Nephron progenitor cell (in vitro differentiated cells): ENCODE data around the gene PLEKHA5.
A peak's percentile ranks its signal among the peaks of the same experiment; 100 is the strongest.

Source experiments
- DNase-seq: peaks from one replicate; pipeline ENCODE4 v3.0.0; 2021
- H3K27ac Mint-ChIP-seq: 2 replicates; pipeline ENCODE4 v1.8.0; 2021; ENCODE audit warnings: mild to moderate bottlenecking, moderate library complexity, mixed read lengths
- H3K27me3 Mint-ChIP-seq: 2 replicates; pipeline ENCODE4 v1.8.0; 2021; ENCODE audit warnings: mild to moderate bottlenecking, low read depth, mixed read lengths; ENCODE audit not compliant: poor library complexity
- H3K36me3 Mint-ChIP-seq: 2 replicates; pipeline ENCODE4 v1.8.0; 2021; ENCODE audit warnings: low read depth, mixed read lengths
- H3K4me1 Mint-ChIP-seq: 2 replicates; pipeline ENCODE4 v1.8.0; 2021; ENCODE audit warnings: mixed read lengths
- H3K4me3 Mint-ChIP-seq: 2 replicates; pipeline ENCODE4 v1.8.0; 2021; ENCODE audit warnings: mild to moderate bottlenecking, moderate library complexity, mixed read lengths
- H3K9me3 Mint-ChIP-seq: 2 replicates; pipeline ENCODE4 v1.8.0; 2021; ENCODE audit warnings: mild to moderate bottlenecking, moderate library complexity, mixed read lengths
- TF ChIP-seq, protein P1 (sequence below): fragments of 200-600 bp; sonication (generic); IDR thresholded peaks from 2 replicates; pipeline ENCODE4 v1.5.0; 2021; ENCODE audit warnings: antibody characterized with exemption

The PLEKHA5 gene

DNA sequence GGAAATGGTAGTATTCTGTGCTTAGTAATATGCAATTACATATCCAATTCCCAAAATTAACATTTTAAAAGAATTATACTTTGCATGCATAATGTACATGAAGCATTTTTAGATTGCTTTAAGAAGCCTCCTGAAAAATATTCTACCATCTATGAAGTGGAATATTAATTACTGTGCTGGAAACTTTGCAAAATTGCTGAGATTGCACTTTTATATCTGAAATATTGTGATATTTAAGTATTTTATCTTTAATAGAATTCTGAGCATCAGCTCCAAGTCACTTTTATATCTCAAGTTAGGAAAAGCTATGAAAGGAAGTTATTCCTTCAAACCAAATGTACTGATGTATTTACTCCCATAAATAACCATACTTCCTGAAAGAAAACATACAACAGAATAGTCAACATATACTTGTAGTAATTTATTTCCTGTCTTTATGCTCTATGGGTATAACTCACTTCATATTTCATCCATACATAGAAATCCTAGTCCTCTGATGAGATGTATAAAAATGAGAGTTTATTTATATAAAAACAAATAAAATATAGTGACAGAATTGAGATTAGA is 152.7 kb downstream of the PLEKHA5 start:
- TF ChIP-seq, protein P1, sequence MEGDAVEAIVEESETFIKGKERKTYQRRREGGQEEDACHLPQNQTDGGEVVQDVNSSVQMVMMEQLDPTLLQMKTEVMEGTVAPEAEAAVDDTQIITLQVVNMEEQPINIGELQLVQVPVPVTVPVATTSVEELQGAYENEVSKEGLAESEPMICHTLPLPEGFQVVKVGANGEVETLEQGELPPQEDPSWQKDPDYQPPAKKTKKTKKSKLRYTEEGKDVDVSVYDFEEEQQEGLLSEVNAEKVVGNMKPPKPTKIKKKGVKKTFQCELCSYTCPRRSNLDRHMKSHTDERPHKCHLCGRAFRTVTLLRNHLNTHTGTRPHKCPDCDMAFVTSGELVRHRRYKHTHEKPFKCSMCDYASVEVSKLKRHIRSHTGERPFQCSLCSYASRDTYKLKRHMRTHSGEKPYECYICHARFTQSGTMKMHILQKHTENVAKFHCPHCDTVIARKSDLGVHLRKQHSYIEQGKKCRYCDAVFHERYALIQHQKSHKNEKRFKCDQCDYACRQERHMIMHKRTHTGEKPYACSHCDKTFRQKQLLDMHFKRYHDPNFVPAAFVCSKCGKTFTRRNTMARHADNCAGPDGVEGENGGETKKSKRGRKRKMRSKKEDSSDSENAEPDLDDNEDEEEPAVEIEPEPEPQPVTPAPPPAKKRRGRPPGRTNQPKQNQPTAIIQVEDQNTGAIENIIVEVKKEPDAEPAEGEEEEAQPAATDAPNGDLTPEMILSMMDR: no peak
- Mint-ChIP-seq H3K36me3 (peaks cover 47% of the 10 kb centered on the region), H3K27ac (no peak overlapping the region), H3K4me3 (no peak overlapping the region), H3K27me3 (no peaks in the 10 kb centered on the region), H3K4me1 (no peaks in the 10 kb centered on the region), H3K9me3 (no peaks in the 10 kb centered on the region)
- no peak for DNase-seq

DNA sequence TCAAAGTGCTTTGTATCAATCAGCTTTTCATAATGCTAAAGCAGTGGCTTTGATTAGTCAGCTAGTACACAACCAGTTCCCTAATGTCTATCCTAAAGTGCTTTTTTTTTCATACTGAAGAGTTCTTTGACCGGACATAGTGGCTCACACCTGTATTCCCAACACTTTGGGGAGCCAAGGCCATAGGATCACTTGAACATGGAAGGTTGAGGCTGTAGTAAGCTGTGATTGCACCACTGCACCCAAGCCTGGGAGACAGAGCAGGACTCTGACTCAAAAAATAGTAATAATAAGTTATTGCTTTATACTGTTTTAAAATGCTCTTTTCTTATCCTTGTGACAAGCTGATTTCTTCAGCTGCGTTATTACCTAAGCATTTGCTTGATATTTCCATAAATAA is 155.1 kb downstream of the PLEKHA5 start:
- no peak overlapping the region for H3K27ac Mint-ChIP-seq
- TF ChIP-seq, protein P1: no peak
- H3K4me1 Mint-ChIP-seq: no peaks in the 10 kb centered on the region
- H3K27me3 Mint-ChIP-seq: no peaks in the 10 kb centered on the region
- no peak overlapping the region for H3K4me3 Mint-ChIP-seq
- peaks cover 50% of the 10 kb centered on the region for H3K36me3 Mint-ChIP-seq
- DNase-seq: no peak
- H3K9me3 Mint-ChIP-seq: no peaks in the 10 kb centered on the region

DNA sequence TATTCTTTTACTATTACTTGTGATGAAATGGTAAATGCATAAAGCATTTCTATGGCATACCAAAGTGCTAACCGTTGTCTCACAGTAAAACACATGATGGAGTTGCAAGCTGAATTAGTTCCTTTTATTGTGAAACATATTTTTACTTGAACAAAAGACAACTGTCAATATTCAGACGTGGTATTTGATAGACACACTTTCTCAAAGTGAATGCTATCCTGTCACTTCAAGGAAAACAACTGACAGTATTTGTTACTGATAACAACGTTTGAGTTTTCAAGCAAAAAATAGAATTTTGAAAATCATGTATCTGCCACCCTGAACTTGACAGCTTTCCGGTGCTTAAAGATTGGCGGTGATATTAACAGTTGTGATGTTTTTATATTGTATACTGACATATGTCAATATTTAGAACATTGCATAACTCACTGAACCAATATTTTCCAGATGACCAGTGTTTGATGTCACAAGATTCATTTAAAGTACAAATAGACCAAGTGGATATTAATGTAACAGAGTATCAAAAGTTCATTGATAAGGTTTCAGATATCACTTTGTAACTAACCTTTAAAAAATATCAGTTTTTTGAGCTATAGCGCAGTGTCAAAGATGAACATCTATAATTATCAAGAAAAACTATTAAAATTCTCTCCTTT is 156.4 kb downstream of the PLEKHA5 start:
- Mint-ChIP-seq H3K27ac (no peak overlapping the region), H3K4me3 (no peak overlapping the region), H3K36me3 (peaks cover 43% of the 10 kb centered on the region), H3K27me3 (no peaks in the 10 kb centered on the region), H3K9me3 (no peaks in the 10 kb centered on the region), H3K4me1 (no peaks in the 10 kb centered on the region)
- TF ChIP-seq, protein P1: no peak
- DNase-seq: no peak

DNA sequence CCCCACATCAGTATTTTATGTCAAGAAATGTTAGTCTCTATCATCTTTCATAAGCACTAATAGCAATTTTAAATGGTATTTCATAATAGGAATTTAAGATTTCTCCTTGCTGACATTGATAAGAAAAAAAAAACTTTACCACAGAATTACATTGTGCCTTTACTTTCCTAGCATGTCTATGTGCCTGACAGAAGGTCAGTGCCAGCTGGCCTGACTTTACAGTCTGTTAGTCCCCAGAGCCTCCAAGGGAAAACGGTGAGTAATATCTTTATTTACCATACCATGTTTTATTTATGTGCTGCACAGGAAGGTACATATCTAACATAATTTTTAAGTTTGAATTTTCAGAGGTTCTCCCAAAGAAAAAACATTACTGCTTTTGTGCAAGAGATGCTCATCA is 157.8 kb downstream of the PLEKHA5 start:
- H3K27me3 Mint-ChIP-seq: peaks cover 2% of the 10 kb centered on the region
- no peaks in the 10 kb centered on the region for H3K9me3 Mint-ChIP-seq
- H3K36me3 Mint-ChIP-seq: peaks cover 42% of the 10 kb centered on the region
- no peak for DNase-seq
- peak overlapping the region; percentile 45 for H3K27ac Mint-ChIP-seq
- H3K4me1 Mint-ChIP-seq: no peaks in the 10 kb centered on the region
- TF ChIP-seq, protein P1: no peak
- no peak overlapping the region for H3K4me3 Mint-ChIP-seq

DNA sequence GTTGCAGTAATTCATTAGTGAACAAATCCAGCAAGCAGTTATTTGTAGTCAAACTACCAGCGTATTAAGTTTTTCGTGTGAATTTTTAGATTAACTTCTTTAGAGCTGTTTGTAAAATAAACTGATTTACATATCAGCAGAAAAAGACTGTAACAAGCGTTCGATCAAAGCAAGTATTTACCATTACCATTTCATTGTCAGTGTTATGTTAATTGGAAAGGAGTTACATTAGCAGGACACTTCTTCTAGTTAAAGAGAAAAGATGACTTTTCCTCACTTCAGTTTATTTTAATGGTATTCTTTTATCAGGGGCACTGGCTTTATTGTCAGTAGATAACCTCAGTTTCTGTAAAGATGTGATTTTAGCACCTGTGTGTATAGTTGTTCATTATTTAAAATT is 158.6 kb downstream of the PLEKHA5 start:
- DNase-seq: no peak
- H3K27ac Mint-ChIP-seq: no peak overlapping the region
- TF ChIP-seq, protein P1: no peak
- H3K4me3 Mint-ChIP-seq: no peak overlapping the region
- no peaks in the 10 kb centered on the region for H3K4me1 Mint-ChIP-seq
- peaks cover 43% of the 10 kb centered on the region for H3K36me3 Mint-ChIP-seq
- H3K9me3 Mint-ChIP-seq: no peaks in the 10 kb centered on the region
- H3K27me3 Mint-ChIP-seq: peaks cover 2% of the 10 kb centered on the region

DNA sequence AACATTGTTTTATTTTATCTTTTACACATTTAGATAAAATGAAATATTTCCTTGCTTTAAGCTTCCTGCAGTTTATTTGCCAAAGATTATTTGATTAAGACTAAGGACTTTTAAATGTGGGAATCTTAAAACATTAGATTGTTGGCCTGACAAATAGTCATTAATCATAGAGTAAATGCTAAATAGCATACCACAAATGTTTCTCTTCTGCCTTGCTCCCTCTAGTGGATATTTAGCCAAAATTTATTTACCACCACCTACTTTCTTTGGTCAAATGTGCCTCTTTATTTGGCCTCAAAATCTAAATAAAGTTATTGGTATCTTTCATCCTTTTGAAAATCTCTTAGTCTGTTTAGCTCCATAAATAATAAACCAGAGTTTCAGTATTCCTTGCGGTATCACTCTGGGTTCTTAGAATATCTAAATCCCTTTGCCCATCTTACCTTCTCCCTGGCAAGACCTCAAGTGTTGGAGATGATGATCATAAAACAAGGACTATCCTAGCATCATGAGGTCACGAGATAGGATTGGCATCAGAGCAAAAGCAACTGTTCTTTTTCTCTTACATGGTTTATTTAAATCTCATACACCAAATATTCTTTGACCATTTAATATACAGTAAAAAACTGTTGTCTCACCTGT is 159.2 kb downstream of the PLEKHA5 start:
- H3K27ac Mint-ChIP-seq: no peak overlapping the region
- H3K4me3 Mint-ChIP-seq: no peak overlapping the region
- DNase-seq: no peak

More for the DNA sequence above, 159.2 kb downstream of the PLEKHA5 start:
- Mint-ChIP-seq H3K9me3 (no peaks in the 10 kb centered on the region), H3K27me3 (peaks cover 2% of the 10 kb centered on the region), H3K36me3 (peaks cover 37% of the 10 kb centered on the region), H3K4me1 (no peaks in the 10 kb centered on the region)
- TF ChIP-seq, protein P1: peak; percentile 52
